Measurements from ENCODE around the gene TCP11L2. TPM values are rescaled to one million over a fixed set of nuclear protein-coding genes. Genes with fewer than 3 reads are reported as not detected.
A peak's percentile ranks its signal among the peaks of the same experiment; 100 is the strongest.

Gene TCP11L2
- total RNA-seq, 4 donors from 2014 or later, result 32.1 to 52.3 (median 39.5) TPM

DNA sequence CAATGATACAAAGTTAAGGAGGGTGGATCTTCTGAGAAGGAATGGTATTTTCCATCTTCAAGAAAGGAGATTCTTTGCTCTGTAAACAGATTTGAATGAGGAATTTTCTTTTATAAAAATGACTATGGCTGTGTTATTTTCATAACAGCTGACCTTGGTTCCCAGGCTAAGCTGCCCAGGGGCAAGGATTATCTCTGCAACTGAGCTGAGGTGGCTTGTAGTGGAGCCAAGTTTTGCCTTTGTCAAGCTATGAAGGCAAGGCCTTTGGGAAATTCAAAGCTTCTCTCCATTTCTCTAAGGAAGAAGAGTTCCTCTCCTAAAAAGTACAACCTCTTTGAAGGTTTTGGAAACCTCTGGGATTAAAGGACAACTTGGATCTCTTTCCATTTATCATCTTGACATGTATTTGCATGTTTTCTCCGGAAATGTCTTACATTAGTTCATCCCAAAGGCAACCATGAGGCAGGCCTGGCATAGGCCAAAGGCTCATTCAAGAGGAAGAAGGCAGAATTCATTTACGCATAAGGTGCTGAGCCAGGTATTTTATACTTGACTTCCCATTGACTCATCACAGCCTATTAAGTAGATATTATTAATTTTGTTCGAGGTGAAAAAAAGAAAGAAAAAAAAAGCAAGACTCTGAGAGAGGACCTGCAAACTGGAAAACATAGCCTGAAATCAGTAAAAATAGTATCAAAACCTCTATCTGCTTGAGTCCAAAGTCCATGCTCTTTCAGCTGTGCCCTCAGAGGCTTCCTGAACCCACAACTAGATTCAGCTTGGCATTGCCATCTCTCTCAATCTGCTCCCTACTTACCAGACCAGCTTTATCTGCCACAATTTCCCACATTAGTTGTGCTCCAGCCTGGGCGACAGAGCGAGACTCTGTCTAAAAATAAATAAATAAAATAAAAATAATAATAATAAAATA is 30.7 kb upstream of the TCP11L2 start:
- intact Hi-C loops (cut with DNase I), result no loop called here

DNA sequence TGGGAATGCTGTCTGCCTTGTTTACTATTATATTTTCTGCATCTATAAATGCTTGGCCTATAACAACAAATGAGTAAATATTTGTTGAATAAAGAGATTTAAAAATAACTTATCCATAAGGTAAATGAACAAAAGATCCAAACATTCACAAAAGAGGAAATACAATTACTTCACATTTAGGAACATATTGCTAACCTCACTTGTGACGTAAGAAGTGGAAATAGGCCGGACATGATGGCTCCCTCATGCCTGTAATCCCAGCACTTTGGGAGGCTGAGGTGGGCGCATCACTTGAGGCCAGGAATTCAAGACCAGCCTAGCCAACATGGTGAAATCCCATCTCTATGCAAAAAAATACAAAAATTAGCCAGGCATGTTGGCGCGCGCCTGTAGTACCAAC is 29.0 kb upstream of the TCP11L2 start:
- Histone ChIP-seq H3K9me3 (no peaks in the 10 kb centered on the region), H3K4me3 (no peak overlapping the region), H3K36me3 (no peaks in the 10 kb centered on the region), H3K27ac (replicated peaks in 1 of 4) (no peak overlapping the region), H3K4me1 (no peaks in the 10 kb centered on the region), H3K27me3 (no peaks in the 10 kb centered on the region)
- intact Hi-C loops (cut with DNase I), result no loop called here
- peak; percentile 45 for DNase-seq (ENCODE audit: extremely low spot score)
- TF ChIP-seq, protein P1, sequence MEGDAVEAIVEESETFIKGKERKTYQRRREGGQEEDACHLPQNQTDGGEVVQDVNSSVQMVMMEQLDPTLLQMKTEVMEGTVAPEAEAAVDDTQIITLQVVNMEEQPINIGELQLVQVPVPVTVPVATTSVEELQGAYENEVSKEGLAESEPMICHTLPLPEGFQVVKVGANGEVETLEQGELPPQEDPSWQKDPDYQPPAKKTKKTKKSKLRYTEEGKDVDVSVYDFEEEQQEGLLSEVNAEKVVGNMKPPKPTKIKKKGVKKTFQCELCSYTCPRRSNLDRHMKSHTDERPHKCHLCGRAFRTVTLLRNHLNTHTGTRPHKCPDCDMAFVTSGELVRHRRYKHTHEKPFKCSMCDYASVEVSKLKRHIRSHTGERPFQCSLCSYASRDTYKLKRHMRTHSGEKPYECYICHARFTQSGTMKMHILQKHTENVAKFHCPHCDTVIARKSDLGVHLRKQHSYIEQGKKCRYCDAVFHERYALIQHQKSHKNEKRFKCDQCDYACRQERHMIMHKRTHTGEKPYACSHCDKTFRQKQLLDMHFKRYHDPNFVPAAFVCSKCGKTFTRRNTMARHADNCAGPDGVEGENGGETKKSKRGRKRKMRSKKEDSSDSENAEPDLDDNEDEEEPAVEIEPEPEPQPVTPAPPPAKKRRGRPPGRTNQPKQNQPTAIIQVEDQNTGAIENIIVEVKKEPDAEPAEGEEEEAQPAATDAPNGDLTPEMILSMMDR (IDR thresholded peaks at IDR 0.05), result no peak
- no peak for TF ChIP-seq POLR2A (IDR thresholded peaks at IDR 0.05; ENCODE audit: low read depth)
- TF ChIP-seq POLR2AphosphoS5 (IDR thresholded peaks at IDR 0.05), result no peak
- TF ChIP-seq EP300 (IDR thresholded peaks at IDR 0.05), result no peak
- WGBS, result 89% methylated on average over 6 of the region's 6 CpGs

More for the DNA sequence above, 30.7 kb upstream of the TCP11L2 start:
- TF ChIP-seq POLR2AphosphoS5 (IDR thresholded peaks at IDR 0.05), result no peak
- no peak for TF ChIP-seq POLR2A (IDR thresholded peaks at IDR 0.05; ENCODE audit: low read depth)
- TF ChIP-seq, protein P1 (IDR thresholded peaks at IDR 0.05), result no peak
- no peak for TF ChIP-seq EP300 (IDR thresholded peaks at IDR 0.05)
- DNase-seq (ENCODE audit: extremely low spot score), result peak; percentile 8
- WGBS, result 92% methylated on average over 5 of the region's 5 CpGs
- Histone ChIP-seq H3K36me3 (no peaks in the 10 kb centered on the region), H3K27me3 (no peaks in the 10 kb centered on the region), H3K4me3 (no peak overlapping the region), H3K9me3 (no peaks in the 10 kb centered on the region), H3K4me1 (no peaks in the 10 kb centered on the region), H3K27ac (replicated peaks in 1 of 4) (no peak overlapping the region)

DNA sequence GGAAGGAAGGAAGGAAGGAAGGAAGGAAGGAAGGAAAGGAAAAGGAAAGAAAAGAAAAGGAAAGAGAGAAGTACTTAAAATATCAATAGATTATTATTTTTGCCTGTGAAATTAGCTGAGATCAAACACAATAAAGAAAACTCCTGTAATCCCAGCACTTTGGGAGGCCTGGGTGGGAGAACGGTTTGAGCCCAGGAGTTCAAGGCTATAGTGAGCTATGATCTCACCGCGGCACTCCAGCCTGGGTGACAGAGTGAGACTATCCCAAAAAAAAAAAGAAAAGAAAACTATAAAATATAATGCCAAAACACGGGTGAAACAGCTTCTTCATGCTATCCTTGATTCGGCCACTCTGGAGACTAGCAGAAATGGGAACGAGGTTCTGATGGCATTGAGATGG is 28.5 kb upstream of the TCP11L2 start:
- DNase-seq (ENCODE audit: extremely low spot score), result peak; percentile 24
- H3K9me3 ChIP-seq, result no peaks in the 10 kb centered on the region
- no peaks in the 10 kb centered on the region for H3K27me3 ChIP-seq
- H3K36me3 ChIP-seq, result no peaks in the 10 kb centered on the region
- H3K4me3 ChIP-seq, result no peak overlapping the region
- no peak overlapping the region for H3K27ac ChIP-seq (replicated peaks in 1 of 4)
- WGBS, result 91% methylated on average over 6 of the region's 6 CpGs
- intact Hi-C loops (cut with DNase I), result no loop called here
- TF ChIP-seq, protein P1 (IDR thresholded peaks at IDR 0.05), result no peak
- TF ChIP-seq POLR2A (IDR thresholded peaks at IDR 0.05; ENCODE audit: low read depth) (no peak), POLR2AphosphoS5 (IDR thresholded peaks at IDR 0.05) (no peak), EP300 (IDR thresholded peaks at IDR 0.05) (no peak)
- H3K4me1 ChIP-seq, result no peaks in the 10 kb centered on the region

DNA sequence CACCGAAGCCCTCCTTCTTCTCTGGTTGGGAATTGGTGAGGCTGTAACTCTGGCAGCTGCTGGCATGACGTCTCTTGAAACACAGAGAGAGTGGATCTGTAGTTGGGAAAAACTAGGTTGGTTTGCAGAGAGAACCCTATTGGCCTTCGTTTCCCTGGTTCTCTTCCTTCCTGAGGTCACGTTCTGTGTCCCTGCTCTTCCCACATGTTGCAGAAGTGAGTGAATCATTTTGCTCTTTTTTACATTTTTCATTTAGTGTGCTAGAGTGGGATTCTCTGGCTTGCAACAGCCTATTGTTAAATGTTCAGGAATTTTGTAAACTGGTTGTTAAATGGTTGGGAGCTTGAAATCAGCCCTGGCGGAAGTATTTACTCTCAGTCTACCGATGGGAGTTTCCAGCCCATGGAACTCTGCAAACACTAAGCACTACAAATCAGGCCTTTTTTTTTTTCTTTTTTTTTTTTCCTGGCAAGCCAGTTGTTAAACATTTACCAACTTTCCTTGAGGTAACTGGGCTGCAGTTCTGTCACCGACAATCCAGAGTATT is 27.9 kb upstream of the TCP11L2 start:
- intact Hi-C loops (cut with DNase I), result no loop called here
- Histone ChIP-seq H3K9me3 (no peaks in the 10 kb centered on the region), H3K4me1 (no peaks in the 10 kb centered on the region), H3K36me3 (no peaks in the 10 kb centered on the region), H3K27me3 (no peaks in the 10 kb centered on the region), H3K27ac (replicated peaks in 1 of 4) (no peak overlapping the region), H3K4me3 (no peak overlapping the region)
- no peak for DNase-seq (ENCODE audit: extremely low spot score)
- TF ChIP-seq POLR2AphosphoS5 (IDR thresholded peaks at IDR 0.05), result no peak
- no peak for TF ChIP-seq EP300 (IDR thresholded peaks at IDR 0.05)
- TF ChIP-seq, protein P1 (IDR thresholded peaks at IDR 0.05), result no peak
- no peak for TF ChIP-seq POLR2A (IDR thresholded peaks at IDR 0.05; ENCODE audit: low read depth)
- WGBS, result 87% methylated on average over 7 of the region's 7 CpGs

Measured in esophagus muscularis mucosa (tissue), 4 donors.